ENCODE results near the gene NOL12. TPM values are rescaled to one million over a fixed set of nuclear protein-coding genes. Genes with fewer than 3 reads are reported as not detected.

Gene NOL12
- total RNA-seq, 2 donors from 2014 or later: 25.2 to 48.4 TPM

DNA sequence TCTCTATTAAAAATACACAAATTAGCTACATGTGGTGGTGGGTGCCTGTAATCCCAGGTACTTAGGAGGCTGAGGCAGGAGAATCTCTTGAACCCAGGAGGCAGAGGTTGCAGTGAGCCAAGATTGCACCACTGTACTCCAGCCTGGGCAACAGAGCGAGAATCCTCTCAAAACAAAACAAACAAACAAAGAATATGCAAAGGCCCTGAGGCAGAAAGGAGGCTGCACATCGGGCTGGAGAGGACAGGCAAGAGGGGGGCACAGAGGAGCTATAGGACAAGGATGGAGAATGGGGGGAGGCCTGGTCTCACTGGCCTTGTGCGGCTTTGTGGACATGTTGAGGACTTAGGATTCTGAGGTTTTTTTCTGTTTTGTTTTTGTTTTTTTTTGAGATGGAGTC is 19.1 kb downstream of the NOL12 start:
- Histone ChIP-seq H3K4me1 (no peaks in the 10 kb centered on the region), H3K27ac (no peak overlapping the region), H3K9ac (ENCODE audit: low read depth in 2 of 2, low read length in 2 of 2) (no peak overlapping the region), H3K36me3 (no peaks in the 10 kb centered on the region), H3K9me3 (no peaks in the 10 kb centered on the region), H3K4me3 (no peak overlapping the region), H3K27me3 (no peaks in the 10 kb centered on the region)
- TF ChIP-seq, protein P1, sequence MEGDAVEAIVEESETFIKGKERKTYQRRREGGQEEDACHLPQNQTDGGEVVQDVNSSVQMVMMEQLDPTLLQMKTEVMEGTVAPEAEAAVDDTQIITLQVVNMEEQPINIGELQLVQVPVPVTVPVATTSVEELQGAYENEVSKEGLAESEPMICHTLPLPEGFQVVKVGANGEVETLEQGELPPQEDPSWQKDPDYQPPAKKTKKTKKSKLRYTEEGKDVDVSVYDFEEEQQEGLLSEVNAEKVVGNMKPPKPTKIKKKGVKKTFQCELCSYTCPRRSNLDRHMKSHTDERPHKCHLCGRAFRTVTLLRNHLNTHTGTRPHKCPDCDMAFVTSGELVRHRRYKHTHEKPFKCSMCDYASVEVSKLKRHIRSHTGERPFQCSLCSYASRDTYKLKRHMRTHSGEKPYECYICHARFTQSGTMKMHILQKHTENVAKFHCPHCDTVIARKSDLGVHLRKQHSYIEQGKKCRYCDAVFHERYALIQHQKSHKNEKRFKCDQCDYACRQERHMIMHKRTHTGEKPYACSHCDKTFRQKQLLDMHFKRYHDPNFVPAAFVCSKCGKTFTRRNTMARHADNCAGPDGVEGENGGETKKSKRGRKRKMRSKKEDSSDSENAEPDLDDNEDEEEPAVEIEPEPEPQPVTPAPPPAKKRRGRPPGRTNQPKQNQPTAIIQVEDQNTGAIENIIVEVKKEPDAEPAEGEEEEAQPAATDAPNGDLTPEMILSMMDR (IDR thresholded peaks at IDR 0.05): no peak
- DNase-seq: no peak
- intact Hi-C loops (cut with DNase I): no loop called here

DNA sequence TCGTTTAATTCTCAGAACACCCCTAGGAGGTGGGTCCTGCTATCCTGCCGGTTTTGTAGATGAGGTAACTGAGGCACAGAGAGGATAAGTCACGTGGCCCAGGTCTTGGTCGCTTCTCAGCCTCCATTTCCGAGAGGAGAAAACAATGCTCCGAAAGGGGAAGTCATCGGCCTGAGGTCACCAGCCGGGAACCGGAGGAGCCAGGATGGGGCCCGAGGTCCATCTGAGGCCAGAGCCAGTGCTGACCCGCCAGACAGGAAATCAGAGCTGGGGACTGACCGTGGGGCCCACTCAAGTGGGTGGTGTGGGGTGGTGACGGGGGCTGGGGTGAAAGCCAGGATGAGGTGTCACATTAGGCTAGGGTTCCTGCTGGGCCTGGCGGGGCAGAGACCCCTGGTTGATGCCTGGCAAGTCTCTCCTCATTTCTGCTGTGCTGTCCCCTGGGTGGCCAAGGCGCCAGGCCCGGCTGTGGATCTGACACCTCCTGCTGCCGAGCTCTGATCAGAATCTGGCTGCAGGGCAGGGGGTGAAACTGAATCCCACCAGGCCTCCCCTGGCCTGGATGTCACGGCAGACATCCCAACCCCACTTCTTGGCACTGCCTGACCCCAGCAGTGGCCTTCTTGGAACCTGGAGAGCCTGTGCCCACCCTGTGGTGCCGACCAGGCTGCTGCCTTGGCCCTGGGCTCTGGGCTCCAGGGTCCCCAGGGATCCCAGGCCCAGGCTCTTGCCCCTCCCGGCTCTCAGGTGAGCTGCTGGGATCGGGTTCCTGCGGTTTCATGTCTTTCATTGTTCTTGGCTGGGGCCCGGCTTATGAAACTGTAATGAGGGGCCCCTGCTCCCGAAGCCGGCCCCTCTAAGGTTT is 22.7 kb downstream of the NOL12 start:
- intact Hi-C loops (cut with DNase I): no loop called here
- Histone ChIP-seq H3K9ac (ENCODE audit: low read depth in 2 of 2, low read length in 2 of 2) (no peak overlapping the region), H3K36me3 (no peaks in the 10 kb centered on the region), H3K27me3 (no peaks in the 10 kb centered on the region), H3K27ac (no peak overlapping the region), H3K9me3 (no peaks in the 10 kb centered on the region), H3K4me1 (no peaks in the 10 kb centered on the region), H3K4me3 (no peak overlapping the region)
- no peak for DNase-seq
- TF ChIP-seq, protein P1 (IDR thresholded peaks at IDR 0.05): no peak

DNA sequence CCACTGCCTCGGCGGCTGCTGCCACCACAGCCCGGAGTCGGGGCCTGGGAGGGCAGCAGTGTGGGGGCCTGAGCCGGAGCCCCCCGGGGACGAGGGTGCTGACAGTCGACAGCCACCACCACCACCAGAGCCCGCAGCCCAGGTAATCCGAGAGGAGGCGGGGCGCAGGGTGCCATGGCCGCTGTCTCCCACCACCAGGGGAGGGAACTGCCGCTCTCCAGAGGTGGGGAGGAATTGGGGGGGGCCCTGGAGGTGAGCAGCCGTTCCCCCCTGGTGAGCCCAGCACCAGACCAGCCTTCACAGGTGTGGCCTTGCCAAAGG is 23.3 kb downstream of the NOL12 start:
- intact Hi-C loops (cut with DNase I): no loop called here
- TF ChIP-seq, protein P1 (IDR thresholded peaks at IDR 0.05): no peak
- no peak for DNase-seq

DNA sequence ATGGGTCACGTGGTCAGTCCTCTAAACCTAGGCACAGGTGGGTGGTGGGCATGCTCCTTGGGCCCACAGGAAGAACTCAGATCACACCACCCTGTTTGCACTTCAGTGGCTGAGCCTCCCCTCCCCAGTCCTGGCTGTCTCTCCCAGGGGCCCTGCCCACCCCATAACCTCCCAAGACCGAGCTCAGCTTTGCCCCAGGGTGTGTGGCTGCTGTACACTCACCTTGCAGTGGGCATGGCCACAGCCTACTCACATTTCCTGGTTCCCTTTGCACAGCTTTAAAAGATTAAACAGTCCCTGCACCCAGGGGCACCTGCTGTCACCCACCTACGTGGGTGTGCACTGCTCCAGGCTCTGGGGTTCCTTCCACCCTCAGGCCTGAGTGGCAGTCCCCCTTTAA is 24.5 kb downstream of the NOL12 start:
- TF ChIP-seq, protein P1 (IDR thresholded peaks at IDR 0.05): no peak
- H3K4me1 ChIP-seq: no peaks in the 10 kb centered on the region
- intact Hi-C loops (cut with DNase I): no loop called here

More for the DNA sequence above, 23.3 kb downstream of the NOL12 start:
- H3K36me3 ChIP-seq: no peaks in the 10 kb centered on the region
- no peak overlapping the region for H3K27ac ChIP-seq
- H3K27me3 ChIP-seq: no peaks in the 10 kb centered on the region
- H3K9ac ChIP-seq (ENCODE audit: low read depth in 2 of 2, low read length in 2 of 2): no peak overlapping the region
- H3K4me3 ChIP-seq: no peak overlapping the region
- H3K9me3 ChIP-seq: no peaks in the 10 kb centered on the region
- no peaks in the 10 kb centered on the region for H3K4me1 ChIP-seq

DNA sequence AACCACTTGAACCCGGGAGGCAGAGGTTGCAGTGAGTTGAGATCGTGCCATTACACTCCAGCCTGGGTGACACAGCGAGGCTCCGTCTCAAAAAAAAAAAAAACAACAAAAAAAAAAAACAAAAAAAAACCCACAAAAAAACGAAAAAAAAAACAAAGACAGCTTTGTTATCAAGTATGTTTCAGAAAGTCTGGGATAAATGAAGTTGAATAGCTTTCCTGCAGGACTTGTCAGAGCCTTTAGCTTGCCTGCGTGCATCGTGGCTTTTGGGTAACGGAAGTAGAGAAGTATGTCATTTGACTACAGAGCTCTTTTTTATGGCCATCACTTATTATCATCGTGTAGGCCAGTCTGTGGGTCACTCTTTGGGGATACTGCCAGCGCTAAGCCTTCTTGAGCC is 25.3 kb downstream of the NOL12 start:
- no peak for DNase-seq
- no peak overlapping the region for H3K4me3 ChIP-seq
- TF ChIP-seq, protein P1 (IDR thresholded peaks at IDR 0.05): no peak
- H3K36me3 ChIP-seq: no peaks in the 10 kb centered on the region
- no peak overlapping the region for H3K9ac ChIP-seq (ENCODE audit: low read depth in 2 of 2, low read length in 2 of 2)
- no peaks in the 10 kb centered on the region for H3K27me3 ChIP-seq
- intact Hi-C loops (cut with DNase I): no loop called here
- H3K27ac ChIP-seq: no peak overlapping the region
- H3K9me3 ChIP-seq: no peaks in the 10 kb centered on the region
- no peaks in the 10 kb centered on the region for H3K4me1 ChIP-seq

More for the DNA sequence above, 24.5 kb downstream of the NOL12 start:
- DNase-seq: no peak
- Histone ChIP-seq H3K9ac (ENCODE audit: low read depth in 2 of 2, low read length in 2 of 2) (no peak overlapping the region), H3K36me3 (no peaks in the 10 kb centered on the region), H3K27me3 (no peaks in the 10 kb centered on the region), H3K9me3 (no peaks in the 10 kb centered on the region), H3K4me3 (no peak overlapping the region), H3K27ac (no peak overlapping the region)
